Kidney epithelial cell (primary cell): ENCODE data around the gene STRBP. TPM values are rescaled to one million over a fixed set of nuclear protein-coding genes. Genes with fewer than 3 reads are reported as not detected.
"Not testable (repeated sequence)": the region's sequence is repeated elsewhere in the genome, so short reads cannot be mapped to it uniquely, and the experiment has no call there.

Experiments used
- DNase-seq: peaks from one replicate; pipeline ENCODE4 v3.0.0-alpha.2; 2010; ENCODE audit warnings: low read depth
- H3K27me3 ChIP-seq: 2 replicates; pipeline ENCODE4 v1.6.0; 2011; ENCODE audit warnings: low read length; ENCODE audit not compliant: control insufficient read depth, insufficient read depth
- H3K36me3 ChIP-seq: 2 replicates; pipeline ENCODE4 v1.5.1; 2011; ENCODE audit warnings: low read length; ENCODE audit not compliant: control insufficient read depth, insufficient read depth
- H3K4me3 ChIP-seq: 2 replicates; pipeline ENCODE4 v1.5.1; 2011; ENCODE audit warnings: low read depth, mild to moderate bottlenecking, control low read depth, low read length
- CTCF ChIP-seq: IDR thresholded peaks from 2 replicates; pipeline ENCODE4 v1.5.1; 2011; ENCODE audit warnings: mild to moderate bottlenecking, moderate library complexity, low read length, control low read depth, inconsistent platforms; ENCODE audit not compliant: insufficient read depth, poor library complexity, severe bottlenecking
- total RNA-seq: library from RNA; depleted of rRNA; stranded (reverse); fragments of >200 nt; gene quantifications from 2 replicates; pipeline ENCODE4 v1.2.3, GENCODE V29; 2015

Gene STRBP
- total RNA-seq, 1 donor from 2014 or later, result 27.5 TPM

- DNase-seq, result no peak
- TF ChIP-seq CTCF, result no peak
- Histone ChIP-seq H3K27me3 (no peaks in the 10 kb centered on the region), H3K36me3 (no peaks in the 10 kb centered on the region), H3K4me3 (no peak overlapping the region)
Measured at GRCh38 chr9:123278361-123278760, 10.0 kb upstream of the STRBP start.

- Histone ChIP-seq H3K27me3 (no peaks in the 10 kb centered on the region), H3K36me3 (no peaks in the 10 kb centered on the region), H3K4me3 (no peak overlapping the region)
- no peak for TF ChIP-seq CTCF
- DNase-seq, result no peak
Measured at GRCh38 chr9:123276551-123276950, 8.2 kb upstream of the STRBP start.

GRCh38 chr9:123271133-123271532, 2.7 kb upstream of the STRBP start:
- not testable (repeated sequence) for DNase-seq, H3K27me3 ChIP-seq, H3K36me3 ChIP-seq, H3K4me3 ChIP-seq

- Histone ChIP-seq H3K27me3 (peaks cover 3% of the 10 kb centered on the region), H3K4me3 (peak overlapping the region; percentile 58), H3K36me3 (no peaks in the 10 kb centered on the region)
- DNase-seq, result no peak
- no peak for TF ChIP-seq CTCF
Measured at GRCh38 chr9:123269281-123269680, 895 bp upstream of the STRBP start.

- Histone ChIP-seq H3K4me3 (peak overlapping the region; percentile 91), H3K27me3 (peaks cover 3% of the 10 kb centered on the region), H3K36me3 (no peaks in the 10 kb centered on the region)
- TF ChIP-seq CTCF, result no peak
- DNase-seq, result no peak
Measured at GRCh38 chr9:123268199-123268464, 254 bp downstream of the STRBP start.

- no peak for DNase-seq
- Histone ChIP-seq H3K36me3 (no peaks in the 10 kb centered on the region), H3K27me3 (peaks cover 3% of the 10 kb centered on the region), H3K4me3 (peak overlapping the region; percentile 91)
- no peak for TF ChIP-seq CTCF
Measured at GRCh38 chr9:123267481-123268198, 746 bp downstream of the STRBP start.
